Measurements from ENCODE around the gene APLP2. TPM values are rescaled to one million over a fixed set of nuclear protein-coding genes. Genes with fewer than 3 reads are reported as not detected.

The APLP2 gene
- total and polyA plus RNA-seq, 2 experiments from 2014 or later: 515 to 608 TPM

DNA sequence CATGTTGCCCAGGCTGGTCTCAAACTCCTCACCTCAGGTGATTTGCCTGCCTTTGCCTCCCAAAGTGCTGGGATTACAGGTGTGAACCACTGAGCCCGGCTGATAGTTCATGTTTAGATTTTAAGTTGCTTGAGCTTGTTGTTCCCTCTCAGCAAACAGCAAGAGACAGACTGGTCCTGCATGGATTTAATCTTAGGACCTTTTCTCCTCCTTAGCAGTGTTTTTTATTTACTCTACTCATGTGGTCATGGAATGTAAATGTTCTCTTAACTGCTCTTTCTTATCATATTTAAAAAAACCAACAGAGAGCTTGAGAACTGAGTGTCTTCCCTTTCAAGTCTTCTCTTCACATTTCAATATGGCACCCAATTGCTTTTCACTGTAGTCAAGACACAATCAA, 44.3 kb upstream of the APLP2 start:
- DNase-seq (ENCODE audit: low read depth in 1 of 2, low spot score in 1 of 2): no peak
- Histone ChIP-seq H3K27me3 (no peaks in the 10 kb centered on the region), H3K36me3 (no peaks in the 10 kb centered on the region), H3K9me3 (ENCODE audit: low read depth) (no peaks in the 10 kb centered on the region), H3K27ac (no peak overlapping the region), H3K4me1 (ENCODE audit: low read depth) (peaks cover 1% of the 10 kb centered on the region), H3K4me3 (no peak overlapping the region)
- TF ChIP-seq CTCF (IDR thresholded peaks at IDR 0.05; ENCODE audit: low read depth, low read length): no peak

GRCh38 chr11:130029137-130029536, 40.6 kb upstream of the APLP2 start:
- DNase-seq (ENCODE audit: low read depth in 1 of 2, low spot score in 1 of 2): peak in 1 of 2 donors; percentile 20
- H3K9me3 ChIP-seq (ENCODE audit: low read depth): no peaks in the 10 kb centered on the region

DNA sequence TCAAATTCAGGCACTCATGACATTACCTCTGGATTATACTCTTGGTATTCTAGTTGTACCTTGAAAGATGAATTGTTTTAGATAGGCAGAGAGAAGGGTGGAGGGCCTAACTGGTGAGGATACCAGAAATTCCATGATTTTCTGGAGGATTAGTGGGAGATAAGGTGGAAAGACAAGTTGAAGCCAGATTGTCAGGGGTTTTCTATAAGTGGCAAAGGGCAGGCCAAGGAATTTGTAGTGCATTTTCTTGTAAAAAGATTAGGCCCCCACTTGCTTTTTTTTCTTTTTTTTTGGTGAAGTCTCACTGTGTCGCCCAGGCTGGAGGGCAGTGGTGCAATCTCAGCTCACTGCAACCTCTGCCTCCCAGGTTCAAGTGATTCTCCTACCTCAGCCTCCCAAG, 38.6 kb upstream of the APLP2 start:
- no peak overlapping the region for H3K27ac ChIP-seq
- peaks cover 11% of the 10 kb centered on the region for H3K4me1 ChIP-seq (ENCODE audit: low read depth)
- H3K36me3 ChIP-seq: no peaks in the 10 kb centered on the region
- H3K27me3 ChIP-seq: no peaks in the 10 kb centered on the region
- no peak for TF ChIP-seq CTCF (IDR thresholded peaks at IDR 0.05; ENCODE audit: low read depth, low read length)
- H3K4me3 ChIP-seq: no peak overlapping the region
- DNase-seq (ENCODE audit: low read depth in 1 of 2, low spot score in 1 of 2): no peak
- H3K9me3 ChIP-seq (ENCODE audit: low read depth): no peaks in the 10 kb centered on the region

More at GRCh38 chr11:130029137-130029536, 40.6 kb upstream of the APLP2 start:
- Histone ChIP-seq H3K27me3 (no peaks in the 10 kb centered on the region), H3K27ac (no peak overlapping the region), H3K4me1 (ENCODE audit: low read depth) (peaks cover 11% of the 10 kb centered on the region), H3K4me3 (no peak overlapping the region), H3K36me3 (no peaks in the 10 kb centered on the region)
- no peak for TF ChIP-seq CTCF (IDR thresholded peaks at IDR 0.05; ENCODE audit: low read depth, low read length)

DNA sequence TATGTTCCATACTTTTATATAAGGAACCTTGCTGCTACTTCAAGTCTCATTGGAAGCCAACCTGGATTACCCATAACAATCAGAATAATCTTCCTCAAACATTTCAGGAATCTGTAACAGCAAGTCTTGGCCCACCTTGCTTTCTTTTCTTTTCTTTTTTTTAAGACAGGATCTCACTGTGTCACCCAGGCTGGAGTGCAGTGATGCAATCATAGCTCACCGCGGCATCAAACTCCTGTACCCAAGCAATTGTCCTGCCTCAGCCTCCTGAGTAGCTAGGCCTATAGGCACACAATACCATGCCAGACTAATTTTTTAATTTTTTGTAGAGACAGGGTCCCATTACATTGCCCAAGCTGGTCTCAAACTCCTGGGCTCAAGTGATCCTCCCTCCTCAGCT, 37.7 kb upstream of the APLP2 start:
- Histone ChIP-seq H3K27ac (no peak overlapping the region), H3K27me3 (no peaks in the 10 kb centered on the region), H3K4me3 (no peak overlapping the region), H3K4me1 (ENCODE audit: low read depth) (peaks cover 11% of the 10 kb centered on the region), H3K36me3 (no peaks in the 10 kb centered on the region), H3K9me3 (ENCODE audit: low read depth) (no peaks in the 10 kb centered on the region)
- no peak for TF ChIP-seq CTCF (IDR thresholded peaks at IDR 0.05; ENCODE audit: low read depth, low read length)
- DNase-seq (ENCODE audit: low read depth in 1 of 2, low spot score in 1 of 2): no peak

GRCh38 chr11:130032931-130033330, 36.8 kb upstream of the APLP2 start:
- no peaks in the 10 kb centered on the region for H3K9me3 ChIP-seq (ENCODE audit: low read depth)

More at GRCh38 chr11:130032931-130033330, 36.8 kb upstream of the APLP2 start:
- TF ChIP-seq CTCF (IDR thresholded peaks at IDR 0.05; ENCODE audit: low read depth, low read length): no peak
- Histone ChIP-seq H3K27ac (no peak overlapping the region), H3K36me3 (no peaks in the 10 kb centered on the region), H3K4me3 (no peak overlapping the region), H3K27me3 (no peaks in the 10 kb centered on the region), H3K4me1 (ENCODE audit: low read depth) (peaks cover 11% of the 10 kb centered on the region)
- DNase-seq (ENCODE audit: low read depth in 1 of 2, low spot score in 1 of 2): no peak

All from cardiac muscle cell (in vitro differentiated cells and primary cell).